ENCODE data around the gene TCP10L.

DNA sequence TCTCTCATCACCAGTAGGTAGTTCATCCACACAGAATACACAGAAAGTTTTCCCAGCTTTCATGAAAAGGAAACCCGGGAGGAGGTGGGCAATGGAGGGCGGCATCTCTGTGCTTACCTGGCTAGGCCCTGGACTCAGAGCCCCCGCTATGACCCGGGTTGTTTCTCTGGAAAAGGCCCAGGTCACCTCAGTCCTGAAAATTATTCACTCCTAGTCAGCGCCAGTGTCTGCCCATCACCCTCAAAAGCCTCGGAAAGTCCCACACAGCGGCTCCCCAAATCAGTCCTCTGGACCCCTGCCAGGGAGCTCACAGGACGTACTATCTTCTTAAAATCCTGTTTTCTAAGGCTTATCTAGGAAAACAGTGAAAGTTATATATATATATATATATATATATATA is 51.2 kb downstream of the TCP10L start:
- no peak for TF ChIP-seq EP300 (IDR thresholded peaks at IDR 0.05)
- TF ChIP-seq, protein P1, sequence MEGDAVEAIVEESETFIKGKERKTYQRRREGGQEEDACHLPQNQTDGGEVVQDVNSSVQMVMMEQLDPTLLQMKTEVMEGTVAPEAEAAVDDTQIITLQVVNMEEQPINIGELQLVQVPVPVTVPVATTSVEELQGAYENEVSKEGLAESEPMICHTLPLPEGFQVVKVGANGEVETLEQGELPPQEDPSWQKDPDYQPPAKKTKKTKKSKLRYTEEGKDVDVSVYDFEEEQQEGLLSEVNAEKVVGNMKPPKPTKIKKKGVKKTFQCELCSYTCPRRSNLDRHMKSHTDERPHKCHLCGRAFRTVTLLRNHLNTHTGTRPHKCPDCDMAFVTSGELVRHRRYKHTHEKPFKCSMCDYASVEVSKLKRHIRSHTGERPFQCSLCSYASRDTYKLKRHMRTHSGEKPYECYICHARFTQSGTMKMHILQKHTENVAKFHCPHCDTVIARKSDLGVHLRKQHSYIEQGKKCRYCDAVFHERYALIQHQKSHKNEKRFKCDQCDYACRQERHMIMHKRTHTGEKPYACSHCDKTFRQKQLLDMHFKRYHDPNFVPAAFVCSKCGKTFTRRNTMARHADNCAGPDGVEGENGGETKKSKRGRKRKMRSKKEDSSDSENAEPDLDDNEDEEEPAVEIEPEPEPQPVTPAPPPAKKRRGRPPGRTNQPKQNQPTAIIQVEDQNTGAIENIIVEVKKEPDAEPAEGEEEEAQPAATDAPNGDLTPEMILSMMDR (IDR thresholded peaks at IDR 0.05): no peak

Data from tibial nerve (tissue), 4 donors.